ENCODE measurements around the gene KCNV2. TPM values are rescaled to one million over a fixed set of nuclear protein-coding genes. Genes with fewer than 3 reads are reported as not detected.

Gene KCNV2
- total and polyA plus RNA-seq, 2 of the 13 experiments (the other 11 are each of a cell fraction or from before 2014, with no cell fraction given): not detected

- Histone ChIP-seq H2AFZ (ENCODE audit: low read length) (no peak overlapping the region), H3K4me2 (ENCODE audit: low read depth, low read length) (no peak overlapping the region), H3K36me3 (replicated peaks in 1 of 2; ENCODE audit: control insufficient read depth in 1 of 2, insufficient read depth in 2 of 2, low read length in 2 of 2) (peaks cover 1 to 5% of the 10 kb centered on the region in 2 experiments; a peak in 1 of 5 replicates), H3K27me3 (ENCODE audit: control insufficient read depth in 1 of 2, insufficient read depth in 2 of 2, low read length in 2 of 2) (no peaks in the 10 kb centered on the region), H3K4me3 (replicated peaks in 1 of 3; ENCODE audit: insufficient read depth in 1 of 3, low read depth in 2 of 3, low read length in 3 of 3) (no peak overlapping the region), H3K79me2 (ENCODE audit: insufficient read depth, low read length) (no peaks in the 10 kb centered on the region), H3K4me1 (ENCODE audit: insufficient read depth, low read length) (no peaks in the 10 kb centered on the region), H3K27ac (ENCODE audit: extremely low read length, insufficient read depth, low read length) (no peak overlapping the region), H4K20me1 (ENCODE audit: insufficient read depth, low read length) (no peaks in the 10 kb centered on the region), H3K9me3 (ENCODE audit: low read length) (no peaks in the 10 kb centered on the region), H3K9ac (ENCODE audit: insufficient read depth, low read depth, low read length) (no peak overlapping the region)
- TF ChIP-seq SP140L (CRISPR knock-in tag; IDR thresholded peaks at IDR 0.05; ENCODE audit: borderline replicate concordance): no peak
- intact Hi-C loops (cut with micrococcal nuclease; ENCODE audit: unreplicated experiment): no loop called here
- no TSS peak for BruUV-seq (replicated peaks)
- DNase-seq (ENCODE audit: low spot score): no peak
- no peak for FAIRE-seq
- ChIA-PET CTCF (ENCODE audit: low intra/inter-chr PET ratio, low total read pairs) (no interaction called here), POLR2A (no interaction called here)
- ATAC-seq: no peak
- in situ Hi-C loops (cut with HindIII; ENCODE audit: extremely low pct_ligation_motif_present, low pct_unique_long_range_greater_than_20kb): no loop called here
- 95% methylated on average over 9 of the region's 9 CpGs for WGBS (ENCODE audit: low lambda C conversion rate)
Measured at GRCh38 chr9:2745560-2746380, 28.5 kb downstream of the KCNV2 start.

GRCh38 chr9:2749485-2749884, 32.2 kb downstream of the KCNV2 start:
- TF ChIP-seq ZNF337 (CRISPR knock-in tag; IDR thresholded peaks at IDR 0.05; ENCODE audit: borderline replicate concordance, low read depth) (no peak), KLF15 (CRISPR knock-in tag; IDR thresholded peaks at IDR 0.05; ENCODE audit: borderline replicate concordance) (no peak)
- FAIRE-seq: no peak

More at GRCh38 chr9:2749485-2749884, 32.2 kb downstream of the KCNV2 start:
- no peak overlapping the region for H3K9ac ChIP-seq (ENCODE audit: insufficient read depth, low read depth, low read length)
- no peak overlapping the region for H3K27ac ChIP-seq (ENCODE audit: extremely low read length, insufficient read depth, low read length)
- no peak overlapping the region for H3K4me2 ChIP-seq (ENCODE audit: low read depth, low read length)
- H3K4me1 ChIP-seq (ENCODE audit: insufficient read depth, low read length): no peaks in the 10 kb centered on the region
- H3K27me3 ChIP-seq (ENCODE audit: control insufficient read depth in 1 of 2, insufficient read depth in 2 of 2, low read length in 2 of 2): no peaks in the 10 kb centered on the region
- DNase-seq (ENCODE audit: low spot score) (no peak), ATAC-seq (no peak)
- H4K20me1 ChIP-seq (ENCODE audit: insufficient read depth, low read length): no peaks in the 10 kb centered on the region
- BruUV-seq (replicated peaks): no TSS peak
- H2AFZ ChIP-seq (ENCODE audit: low read length): no peak overlapping the region
- intact Hi-C loops (cut with micrococcal nuclease; ENCODE audit: unreplicated experiment) (no loop called here), in situ Hi-C loops (cut with HindIII; ENCODE audit: extremely low pct_ligation_motif_present, low pct_unique_long_range_greater_than_20kb) (no loop called here)
- ChIA-PET CTCF (ENCODE audit: low intra/inter-chr PET ratio, low total read pairs) (no interaction called here), POLR2A (interaction anchor here (1.2 kb wide), 1 partner anchor 94 kb away, joined by 4 read pairs; the partner anchor contains the start of gene PUM3)
- WGBS (ENCODE audit: low lambda C conversion rate): 88% methylated on average over 2 of the region's 2 CpGs
- no peaks in the 10 kb centered on the region for H3K9me3 ChIP-seq (ENCODE audit: low read length)
- peaks cover 1 to 5% of the 10 kb centered on the region in 2 experiments; a peak in 1 of 5 replicates for H3K36me3 ChIP-seq (replicated peaks in 1 of 2; ENCODE audit: control insufficient read depth in 1 of 2, insufficient read depth in 2 of 2, low read length in 2 of 2)
- H3K79me2 ChIP-seq (ENCODE audit: insufficient read depth, low read length): no peaks in the 10 kb centered on the region
- H3K4me3 ChIP-seq (replicated peaks in 1 of 3; ENCODE audit: insufficient read depth in 1 of 3, low read depth in 2 of 3, low read length in 3 of 3): no peak overlapping the region
